A549 (cell line): ENCODE results near the gene ZDHHC11B. TPM values are rescaled to one million over a fixed set of nuclear protein-coding genes. Genes with fewer than 3 reads are reported as not detected.
A peak's percentile ranks its signal among the peaks of the same experiment; 100 is the strongest.
"Not testable (repeated sequence)": the region's sequence is repeated elsewhere in the genome, so short reads cannot be mapped to it uniquely, and the experiment has no call there.

Experiments used
- ATAC-seq, 2 experiments: fragments of 200-7000 bp in 1 of 2; fragments of >200 bp in 1 of 2; cut with Nextera tagmentation in 1 of 2; cut with Tn5 transposase in 1 of 2; 3 replicates each; pipeline versions ENCODE4 v1.8.0 to v1.9.1; 2018 to 2020; ENCODE audit warnings: mild to moderate bottlenecking in 1 of 2, moderate library complexity in 1 of 2
- CTCF ChIA-PET: fragments of 300-600 bp; sonication (Branson Sonifier 250); formaldehyde crosslinking; extraction: SDS; loops from one replicate; lab custom pipeline; 2021; ENCODE audit warnings: antibody characterized with exemption, inconsistent platforms; lab: Yijun Ruan, JAX
- POLR2A ChIA-PET: fragments of 350-600 bp; formaldehyde crosslinking; extraction: SDS; loops from one replicate; lab custom pipeline; 2021; ENCODE audit warnings: antibody characterized with exemption, inconsistent platforms; lab: Yijun Ruan, JAX
- DNase-seq, 2 experiments: peaks; one replicate each; pipeline versions ENCODE4 v3.0.0 to v3.0.0-alpha.2; 2011 to 2016; ENCODE audit warnings: low read depth in 1 of 2, low spot score in 1 of 2
- FAIRE-seq: peaks from 2 replicates; lab custom pipeline; 2011; peaks lifted over from hg19 to GRCh38; lab: Jason Lieb, UNC
- H3K27ac ChIP-seq, 2 experiments: fragments of >200 bp; sonication (Bioruptor Twin); formaldehyde crosslinking; 3 replicates each; pipeline ENCODE4 v1.5.1; 2016 to 2017
- H3K4me1 ChIP-seq: fragments of >200 bp; sonication (Bioruptor Twin); formaldehyde crosslinking; 3 replicates; pipeline ENCODE4 v1.6.1; 2016
- H3K4me2 ChIP-seq: fragments of >200 bp; sonication (Bioruptor Twin); formaldehyde crosslinking; 3 replicates; pipeline ENCODE4 v1.6.1; 2016
- H3K4me3 ChIP-seq: fragments of >200 bp; sonication (Bioruptor Twin); formaldehyde crosslinking; 3 replicates; pipeline ENCODE4 v1.5.1; 2016
- H3K9me3 ChIP-seq: fragments of >200 bp; sonication (Bioruptor Twin); formaldehyde crosslinking; 3 replicates; pipeline ENCODE4 v1.6.1; 2016
- JUN ChIP-seq, 2 experiments: fragments of >200 bp; sonication (Bioruptor Twin); formaldehyde crosslinking; IDR thresholded peaks; 2 replicates in 1 of 2; 3 replicates in 1 of 2; pipeline ENCODE4 v1.6.1; 2016 to 2017
- JUNB ChIP-seq: fragments of >200 bp; sonication (Bioruptor Twin); formaldehyde crosslinking; IDR thresholded peaks from 2 replicates; pipeline ENCODE4 v1.6.1; 2016
- RCOR1 ChIP-seq: fragments of 150-350 bp; IDR thresholded peaks from 2 replicates; pipeline ENCODE4 v1.6.1; 2014; ENCODE audit warnings: antibody characterized with exemption, low read length, low read depth
- ZNF302 ChIP-seq: fragments of 250-450 bp; sonication (Bioruptor Pico); IDR thresholded peaks from 2 replicates; pipeline ENCODE4 v1.9.0; 2021; ENCODE audit warnings: inconsistent platforms, mild to moderate bottlenecking, moderate library complexity
- WGBS: methylation state at CpG from one replicate; pipeline ENCODE4 v1.1.6; 2017; ENCODE audit errors: missing lambda C conversion rate; 5-methylcytosine and 5-hydroxymethylcytosine counted together
- polyA plus RNA-seq, 4 experiments: library from polyadenylated mRNA; depleted of rRNA in 3 of 4; stranded (reverse); fragments of >200 nt; fragmentation: RNase III in 1 of 4; extraction: RNeasy Plus Mini Kit Qiagen cat#74134 plus additional on column Dnase treatment in 1 of 4; gene quantifications; 2 replicates in 3 of 4; 3 replicates in 1 of 4; pipeline ENCODE4 v1.2.3, GENCODE V29; 2011 to 2017
- TF ChIP-seq, protein P1 (sequence below): fragments of 450-650 bp; IDR thresholded peaks from 2 replicates; pipeline ENCODE4 v1.6.1; 2014; ENCODE audit warnings: antibody characterized with exemption

ZDHHC11B gene
- polyA plus RNA-seq, 2 of the 4 experiments (the other 2 are of a cell fraction), result 0.18 to 1.0 TPM

DNA sequence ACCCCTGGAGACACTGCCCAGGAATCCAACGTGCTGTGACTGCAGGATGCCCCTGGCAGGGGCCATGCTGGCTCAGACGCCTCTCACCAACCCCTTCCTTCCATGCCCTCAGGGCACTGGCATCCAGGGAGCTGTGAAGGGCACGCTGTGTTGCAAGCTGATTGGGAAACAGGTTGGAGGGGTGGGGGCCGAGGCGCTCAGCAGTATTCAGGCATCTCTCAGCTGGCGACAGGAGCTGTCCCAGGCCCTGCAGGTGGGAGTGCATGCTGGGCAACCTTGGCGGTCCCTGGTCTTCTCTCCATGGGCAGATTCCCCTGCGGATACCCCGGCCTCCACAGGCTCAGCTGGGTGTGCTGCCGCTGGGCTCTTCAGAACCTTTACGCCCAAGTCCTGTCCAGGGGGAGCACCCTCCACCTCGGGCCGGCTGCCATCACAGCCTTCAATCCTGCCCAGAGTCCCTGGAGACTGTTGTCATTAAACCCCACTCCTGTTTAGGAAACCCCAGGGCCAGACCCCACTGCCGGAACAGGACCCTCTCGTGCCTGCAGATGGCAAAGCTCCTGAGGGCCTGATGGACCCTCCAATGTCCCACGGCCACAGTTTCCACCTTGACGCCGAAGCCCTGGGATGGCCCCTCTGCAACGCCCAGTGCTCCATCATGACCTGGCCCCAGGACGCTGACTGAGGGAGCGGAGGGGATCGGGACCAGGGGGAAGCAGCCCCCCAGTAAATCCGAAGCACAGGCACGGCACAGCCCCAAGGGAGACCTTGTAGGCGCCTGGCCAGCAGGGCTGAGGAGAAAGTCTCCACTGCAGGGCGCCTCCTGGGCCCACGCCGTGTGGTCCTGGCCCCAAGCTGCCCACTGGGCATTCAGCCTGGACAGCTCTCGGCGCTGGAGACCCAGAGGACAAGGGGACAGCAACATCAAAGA, 100.7 kb downstream of the ZDHHC11B start (continued):
- TF ChIP-seq ZNF302 (no peak), JUNB (no peak), JUN (IDR thresholded peaks at IDR 0.05) (no peak), RCOR1 (no peak)
- TF ChIP-seq, protein P1, sequence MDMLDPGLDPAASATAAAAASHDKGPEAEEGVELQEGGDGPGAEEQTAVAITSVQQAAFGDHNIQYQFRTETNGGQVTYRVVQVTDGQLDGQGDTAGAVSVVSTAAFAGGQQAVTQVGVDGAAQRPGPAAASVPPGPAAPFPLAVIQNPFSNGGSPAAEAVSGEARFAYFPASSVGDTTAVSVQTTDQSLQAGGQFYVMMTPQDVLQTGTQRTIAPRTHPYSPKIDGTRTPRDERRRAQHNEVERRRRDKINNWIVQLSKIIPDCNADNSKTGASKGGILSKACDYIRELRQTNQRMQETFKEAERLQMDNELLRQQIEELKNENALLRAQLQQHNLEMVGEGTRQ, result no peak

DNA sequence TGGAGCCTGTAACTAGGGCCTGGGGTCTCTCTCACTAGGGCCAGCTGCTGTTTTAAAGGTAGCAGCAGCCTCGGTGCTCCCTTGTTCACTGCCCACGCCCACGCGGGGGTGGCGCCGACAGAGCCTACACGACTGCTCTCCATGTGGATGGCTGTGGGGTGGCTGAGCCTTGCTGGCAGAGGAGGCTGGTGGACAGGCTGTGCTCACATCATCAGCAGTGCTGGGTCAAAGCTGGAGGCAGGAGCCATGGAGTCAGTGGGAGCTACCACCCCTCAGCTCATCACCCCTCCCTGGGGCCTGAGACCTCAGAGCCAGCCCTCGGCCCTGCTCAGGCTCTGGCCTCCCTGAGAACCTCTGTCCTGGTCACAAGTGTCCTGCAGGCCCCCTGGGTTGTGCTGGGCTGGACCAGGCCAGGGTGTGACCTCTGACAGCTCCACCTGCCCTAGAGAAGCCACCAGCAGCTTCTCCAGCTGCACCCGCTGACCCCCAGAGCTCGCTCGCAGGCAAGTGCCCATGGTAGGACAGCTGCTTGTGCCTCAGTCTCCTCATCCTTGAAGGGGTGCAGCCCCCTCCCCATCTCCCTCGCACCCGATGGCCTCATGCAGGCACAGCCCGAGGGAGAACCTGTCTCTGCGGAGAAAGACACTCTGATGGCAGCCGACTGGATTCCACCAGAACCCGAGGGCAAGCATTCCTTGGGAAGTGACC, 101.7 kb downstream of the ZDHHC11B start:
- CTCF ChIA-PET, result interaction anchor here (1.8 kb wide), 1 partner anchor 14 kb away, joined by 5 read pairs; no protein-coding TSS in a partner anchor
- POLR2A ChIA-PET, H3K4me3 ChIP-seq, ATAC-seq, DNase-seq, H3K4me1 ChIP-seq, H3K4me2 ChIP-seq, FAIRE-seq, H3K27ac ChIP-seq, H3K9me3 ChIP-seq: not testable (repeated sequence)
- 91% methylated on average over 9 of the region's 17 CpGs for WGBS

DNA sequence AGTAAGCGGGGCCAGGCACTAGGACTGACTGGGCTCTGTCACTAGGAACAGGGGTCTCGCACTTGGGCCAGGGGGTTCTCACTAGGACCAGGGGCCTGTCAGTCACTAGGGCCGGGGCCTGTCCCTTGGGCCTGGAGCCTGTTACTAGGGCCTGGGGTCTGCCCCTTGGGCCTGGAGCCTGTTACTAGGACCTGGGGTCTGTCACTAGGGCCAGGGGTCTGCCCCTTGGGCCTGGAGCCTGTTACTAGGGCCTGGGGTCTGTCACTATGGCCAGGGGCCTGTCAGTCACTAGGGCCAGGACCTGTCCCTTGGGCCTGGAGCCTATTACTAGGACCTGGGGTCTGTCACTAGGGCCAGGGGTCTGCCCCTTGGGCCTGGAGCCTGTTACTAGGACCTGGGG, 102.3 kb downstream of the ZDHHC11B start:
- POLR2A ChIA-PET, DNase-seq, FAIRE-seq, H3K4me2 ChIP-seq, H3K9me3 ChIP-seq, H3K4me3 ChIP-seq, CTCF ChIA-PET, H3K27ac ChIP-seq, H3K4me1 ChIP-seq, ATAC-seq: not testable (repeated sequence)
- WGBS, result 88% methylated on average over 1 of the region's 3 CpGs

DNA sequence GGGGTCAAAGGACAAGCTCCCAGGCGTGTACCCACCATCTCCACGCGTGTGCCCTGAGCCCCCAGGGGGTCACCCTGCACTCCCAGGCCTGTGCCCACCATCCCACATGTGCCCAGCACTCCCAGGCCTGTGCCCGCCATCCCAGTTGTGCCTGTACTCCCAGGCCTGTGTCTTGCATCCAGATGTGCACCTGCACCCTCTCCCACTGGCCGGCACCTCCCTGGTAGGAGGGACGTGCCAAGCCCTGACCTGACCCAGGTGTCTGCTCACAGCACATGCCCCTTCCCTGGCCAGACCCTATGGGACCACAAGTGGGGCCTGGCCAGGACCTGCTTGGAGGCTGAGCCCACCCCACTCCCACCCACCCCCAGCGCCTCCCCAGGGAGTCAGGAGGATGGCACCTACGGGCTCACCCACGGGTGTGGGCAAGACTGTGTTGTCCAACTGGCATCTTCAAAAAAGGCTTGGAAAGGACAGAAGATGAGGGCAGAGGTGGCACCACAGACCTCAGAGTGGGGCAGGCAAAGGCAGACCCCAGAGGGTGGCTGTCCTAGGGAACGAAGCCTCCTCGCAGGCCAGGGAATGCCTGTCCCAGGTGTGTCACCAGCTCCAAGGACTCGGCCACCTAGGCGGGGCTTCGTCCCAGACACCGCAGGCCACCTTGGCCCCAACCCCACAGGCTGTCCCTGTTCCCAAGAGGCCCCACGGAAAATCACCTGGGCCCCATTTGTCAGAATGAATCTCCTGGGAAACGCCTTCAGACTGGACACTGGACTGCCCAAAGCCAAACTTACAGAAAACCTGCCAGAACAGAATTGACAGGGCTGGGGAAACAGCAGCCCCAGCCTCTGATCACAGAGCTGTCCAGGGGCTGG, 103.0 kb downstream of the ZDHHC11B start:
- H3K4me2 ChIP-seq, FAIRE-seq, CTCF ChIA-PET, H3K27ac ChIP-seq, DNase-seq, H3K4me1 ChIP-seq, H3K9me3 ChIP-seq, ATAC-seq, POLR2A ChIA-PET, H3K4me3 ChIP-seq: not testable (repeated sequence)
- WGBS, result 89% methylated on average over 12 of the region's 17 CpGs

DNA sequence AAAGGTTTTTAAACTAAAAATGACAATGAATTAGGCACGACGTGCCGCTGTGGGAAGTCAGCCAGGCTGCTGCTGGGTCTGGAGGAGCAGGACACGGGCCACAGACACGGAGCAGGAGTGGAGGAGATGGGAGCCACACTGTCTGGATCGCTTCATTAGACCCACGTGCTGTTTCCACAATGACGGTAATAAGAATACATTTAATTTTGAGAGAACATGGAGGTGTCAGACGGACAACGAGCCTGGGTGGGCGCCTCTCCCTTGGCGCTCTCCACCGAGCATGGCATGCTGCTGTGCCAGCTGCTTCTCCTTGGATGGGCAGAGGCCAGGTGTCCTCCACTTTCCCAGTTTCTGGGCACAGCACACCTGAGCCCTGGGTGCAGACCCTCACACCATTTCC, 103.7 kb downstream of the ZDHHC11B start:
- H3K27ac ChIP-seq, H3K4me1 ChIP-seq, POLR2A ChIA-PET, H3K9me3 ChIP-seq, H3K4me3 ChIP-seq, DNase-seq, ATAC-seq, FAIRE-seq, H3K4me2 ChIP-seq: not testable (repeated sequence)
- WGBS, result 88% methylated on average over 13 of the region's 13 CpGs
- CTCF ChIA-PET, result interaction anchor here (0.7 kb wide), 1 partner anchor 11 kb away, joined by 3 read pairs; no protein-coding TSS in a partner anchor

DNA sequence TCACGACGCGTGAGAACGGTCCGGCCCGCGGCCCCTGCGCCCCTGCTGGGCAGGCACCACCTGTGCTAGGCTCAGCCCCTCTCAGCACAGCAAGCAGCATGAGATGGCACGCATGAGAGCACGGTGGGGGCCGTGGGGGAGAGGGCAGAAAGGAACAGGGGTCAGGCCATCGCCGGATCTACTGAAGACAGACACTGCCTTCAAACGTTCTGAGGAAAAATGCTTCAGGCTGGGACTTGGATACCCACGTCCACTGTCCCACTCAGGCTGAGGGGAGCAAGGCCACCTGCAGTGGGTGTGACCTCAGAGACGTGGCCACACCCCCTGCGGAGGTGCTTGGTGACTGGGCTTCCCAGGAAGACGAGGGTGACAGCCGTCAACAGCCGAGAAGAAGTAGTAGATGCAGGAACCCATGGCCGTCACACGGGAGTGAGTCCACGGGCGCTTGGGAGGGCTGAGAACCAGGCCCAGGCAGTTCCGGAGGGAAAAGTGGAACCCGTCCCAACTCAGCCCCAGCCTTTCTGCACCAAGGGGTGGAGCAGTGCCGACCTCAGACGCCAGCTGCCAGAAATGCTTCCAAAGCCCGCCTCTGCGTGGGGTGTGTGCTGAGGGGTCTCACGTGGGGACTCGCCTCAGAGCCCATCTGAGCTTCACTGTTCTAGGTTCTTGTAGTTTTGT, 104.3 kb downstream of the ZDHHC11B start:
- POLR2A ChIA-PET, H3K4me2 ChIP-seq, H3K9me3 ChIP-seq, H3K27ac ChIP-seq, DNase-seq, H3K4me3 ChIP-seq, H3K4me1 ChIP-seq, FAIRE-seq, ATAC-seq: not testable (repeated sequence)
- CTCF ChIA-PET, result interaction anchor here (0.7 kb wide), 1 partner anchor 10 kb away, joined by 3 read pairs; no protein-coding TSS in a partner anchor
- 64% methylated on average over 9 of the region's 32 CpGs for WGBS

DNA sequence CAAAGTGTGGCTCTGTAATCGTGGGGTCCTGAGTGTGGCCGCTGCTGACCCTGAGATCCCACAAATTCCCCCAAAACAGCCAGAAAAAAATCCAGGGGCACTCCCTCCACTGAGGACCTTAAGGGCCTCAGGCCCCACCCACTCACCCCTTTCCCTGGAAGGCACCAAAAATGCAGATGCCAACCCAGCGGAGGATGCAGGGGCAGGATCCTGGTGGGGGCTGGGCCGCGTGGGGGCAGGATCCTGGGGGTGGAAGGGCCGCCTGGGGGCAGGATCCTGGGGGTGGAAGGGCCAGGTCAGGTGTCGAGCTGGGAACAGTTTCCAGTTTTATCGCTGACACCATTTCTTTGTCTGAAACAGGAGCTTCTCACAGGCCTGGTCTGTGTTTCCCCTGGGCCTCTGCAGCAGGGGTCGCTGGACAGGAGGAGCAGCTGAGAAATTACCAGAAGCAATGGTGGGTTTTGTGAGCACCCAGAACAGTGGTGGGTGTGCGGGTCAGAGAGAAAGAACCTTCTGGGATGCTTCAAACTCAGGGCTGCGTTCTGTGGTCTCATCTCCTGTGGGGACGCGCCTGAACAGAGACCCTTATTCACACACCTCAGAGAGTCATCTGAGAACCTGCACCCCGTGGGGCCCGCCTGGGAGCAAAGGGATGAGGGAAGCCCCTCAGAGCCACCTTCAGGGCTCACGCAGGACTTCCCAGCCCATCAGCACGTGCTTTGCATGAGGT, 105.2 kb downstream of the ZDHHC11B start:
- ATAC-seq, H3K9me3 ChIP-seq, H3K4me1 ChIP-seq, H3K4me2 ChIP-seq, H3K27ac ChIP-seq, POLR2A ChIA-PET, H3K4me3 ChIP-seq, DNase-seq: not testable (repeated sequence)
- 56% methylated on average over 6 of the region's 17 CpGs for WGBS
- CTCF ChIA-PET, result interaction anchor here (1.1 kb wide), 1 partner anchor 10 kb away, joined by 3 read pairs; no protein-coding TSS in a partner anchor
- peak; percentile 23 for FAIRE-seq

DNA sequence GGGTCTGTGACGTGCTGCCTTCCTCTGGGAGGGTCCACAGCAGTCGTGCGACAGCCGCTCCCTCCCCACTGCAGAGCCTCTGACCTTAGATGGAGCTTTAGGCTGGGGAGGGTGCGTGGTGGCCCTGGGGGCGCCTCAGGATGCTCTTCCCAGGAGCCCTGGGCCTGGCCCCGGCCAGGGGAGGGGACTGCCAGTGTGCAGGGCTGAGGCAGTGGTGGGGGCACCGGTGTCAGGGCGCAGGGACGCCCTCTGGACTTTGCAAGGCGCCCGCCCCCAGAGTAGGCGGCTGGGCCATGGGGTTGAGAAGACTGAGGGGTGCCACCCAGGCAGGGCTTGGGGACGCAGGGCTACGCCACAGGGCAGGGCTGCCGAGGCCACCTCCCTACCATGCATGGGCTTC, 106.0 kb downstream of the ZDHHC11B start:
- no CpG with 5 or more reads among the region's 16 CpGs for WGBS
- CTCF ChIA-PET, result interaction anchor here (1.1 kb wide), 1 partner anchor 225 kb away, joined by 4 read pairs; no protein-coding TSS in a partner anchor
- H3K4me1 ChIP-seq, H3K4me2 ChIP-seq, DNase-seq, H3K27ac ChIP-seq, H3K4me3 ChIP-seq, ATAC-seq, POLR2A ChIA-PET, FAIRE-seq, H3K9me3 ChIP-seq: not testable (repeated sequence)
